ENCODE results near the gene HEBP2. TPM values are rescaled to one million over a fixed set of nuclear protein-coding genes. Genes with fewer than 3 reads are reported as not detected.
"Not testable (repeated sequence)": the region's sequence is repeated elsewhere in the genome, so short reads cannot be mapped to it uniquely, and the experiment has no call there.

Gene HEBP2
- polyA plus RNA-seq, 2 of the 4 experiments (the other 2 are of a cell fraction), result 18.0 to 22.1 TPM

DNA sequence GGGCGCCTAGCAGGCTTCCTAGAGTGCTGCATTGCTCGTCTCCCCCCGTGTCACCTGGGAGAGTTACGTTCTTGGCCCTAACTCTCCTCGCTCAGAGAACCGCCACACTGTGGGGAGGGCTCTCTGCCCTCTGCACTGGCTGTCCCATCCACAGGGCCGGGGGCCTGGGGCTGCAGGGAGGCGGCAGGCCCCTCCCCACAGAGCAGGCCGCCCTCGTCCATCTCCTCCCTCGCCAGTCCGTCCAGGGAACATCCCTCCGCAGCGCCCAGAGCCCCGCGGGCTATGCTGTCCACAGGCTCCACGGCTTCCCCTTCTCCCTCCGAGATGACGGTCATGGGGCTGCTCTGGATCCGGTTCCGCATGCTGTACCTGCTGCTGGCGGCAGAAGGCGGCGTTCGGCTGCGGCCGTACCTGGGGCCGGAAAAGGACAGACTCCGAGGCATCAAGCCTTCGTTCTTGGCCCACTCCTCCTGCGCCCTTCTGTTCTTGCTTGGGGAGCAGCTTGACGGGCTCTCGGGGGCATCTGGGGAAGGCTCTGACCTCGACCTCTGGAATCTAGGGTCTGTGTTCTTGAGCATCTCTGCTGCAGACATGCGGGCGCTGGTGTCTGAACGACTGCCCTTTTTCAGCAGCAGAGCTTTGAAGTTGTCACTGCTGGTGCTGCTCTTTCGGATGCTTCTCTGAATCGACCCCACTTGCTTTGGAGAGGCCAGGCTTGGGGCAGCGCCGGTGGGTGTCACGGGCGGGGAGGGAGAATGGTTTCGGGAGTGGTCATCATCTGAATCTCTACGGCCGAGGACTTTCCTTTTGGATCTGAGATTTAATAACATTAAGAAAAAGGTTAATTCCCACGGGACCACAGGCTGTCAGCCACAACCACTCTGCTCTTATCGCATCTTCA, 20.2 kb downstream of the HEBP2 start:
- H3K27ac ChIP-seq, result no peak overlapping the region
- no peak overlapping the region for H3K4me2 ChIP-seq
- ChIA-PET POLR2A (no interaction called here), CTCF (interaction anchor here (0.6 to 9.2 kb wide), 6 partner anchors 85 to 1247 kb away, joined by 3 to 85 read pairs (median 4); no protein-coding TSS in a partner anchor)
- H3K9me3 ChIP-seq, result no peaks in the 10 kb centered on the region
- no peak overlapping the region for H3K4me3 ChIP-seq
- FAIRE-seq (no peak), DNase-seq (ENCODE audit: low read depth in 1 of 2, low spot score in 1 of 2) (no peak), ATAC-seq (no peak)
- TF ChIP-seq FOSL2 (IDR thresholded peaks at IDR 0.05) (no peak), FOSL2 (CRISPR knock-in tag; IDR thresholded peaks at IDR 0.05) (no peak), NPAS2 (CRISPR knock-in tag; IDR thresholded peaks at IDR 0.05; ENCODE audit: borderline replicate concordance) (no peak), ZNF302 (CRISPR knock-in tag; IDR thresholded peaks at IDR 0.05) (no peak), RCOR1 (IDR thresholded peaks at IDR 0.05; ENCODE audit: low read depth, low read length) (no peak), BHLHE40 (IDR thresholded peaks at IDR 0.05; ENCODE audit: low read depth, low read length) (no peak), GATA3 (IDR thresholded peaks at IDR 0.05; ENCODE audit: borderline replicate concordance) (no peak), ZFP36 (IDR thresholded peaks at IDR 0.05; ENCODE audit: borderline replicate concordance, partially characterized antibody) (no peak), HEYL (CRISPR knock-in tag; IDR thresholded peaks at IDR 0.05) (no peak), JUNB (IDR thresholded peaks at IDR 0.05) (no peak), ZSCAN20 (CRISPR knock-in tag; IDR thresholded peaks at IDR 0.05) (no peak), CBX2 (IDR thresholded peaks at IDR 0.05; ENCODE audit: borderline replicate concordance, low read depth) (no peak), POLR2AphosphoS2 (conservative IDR thresholded peaks at IDR 0.05; ENCODE audit: low read length) (no peak), NFE2L2 (conservative IDR thresholded peaks at IDR 0.05; ENCODE audit: low read length) (no peak)
- TF ChIP-seq, protein P1, sequence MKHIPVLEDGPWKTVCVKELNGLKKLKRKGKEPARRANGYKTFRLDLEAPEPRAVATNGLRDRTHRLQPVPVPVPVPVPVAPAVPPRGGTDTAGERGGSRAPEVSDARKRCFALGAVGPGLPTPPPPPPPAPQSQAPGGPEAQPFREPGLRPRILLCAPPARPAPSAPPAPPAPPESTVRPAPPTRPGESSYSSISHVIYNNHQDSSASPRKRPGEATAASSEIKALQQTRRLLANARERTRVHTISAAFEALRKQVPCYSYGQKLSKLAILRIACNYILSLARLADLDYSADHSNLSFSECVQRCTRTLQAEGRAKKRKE (CRISPR knock-in tag; IDR thresholded peaks at IDR 0.05; ENCODE audit: low read depth), result no peak
- TF ChIP-seq, protein P2, sequence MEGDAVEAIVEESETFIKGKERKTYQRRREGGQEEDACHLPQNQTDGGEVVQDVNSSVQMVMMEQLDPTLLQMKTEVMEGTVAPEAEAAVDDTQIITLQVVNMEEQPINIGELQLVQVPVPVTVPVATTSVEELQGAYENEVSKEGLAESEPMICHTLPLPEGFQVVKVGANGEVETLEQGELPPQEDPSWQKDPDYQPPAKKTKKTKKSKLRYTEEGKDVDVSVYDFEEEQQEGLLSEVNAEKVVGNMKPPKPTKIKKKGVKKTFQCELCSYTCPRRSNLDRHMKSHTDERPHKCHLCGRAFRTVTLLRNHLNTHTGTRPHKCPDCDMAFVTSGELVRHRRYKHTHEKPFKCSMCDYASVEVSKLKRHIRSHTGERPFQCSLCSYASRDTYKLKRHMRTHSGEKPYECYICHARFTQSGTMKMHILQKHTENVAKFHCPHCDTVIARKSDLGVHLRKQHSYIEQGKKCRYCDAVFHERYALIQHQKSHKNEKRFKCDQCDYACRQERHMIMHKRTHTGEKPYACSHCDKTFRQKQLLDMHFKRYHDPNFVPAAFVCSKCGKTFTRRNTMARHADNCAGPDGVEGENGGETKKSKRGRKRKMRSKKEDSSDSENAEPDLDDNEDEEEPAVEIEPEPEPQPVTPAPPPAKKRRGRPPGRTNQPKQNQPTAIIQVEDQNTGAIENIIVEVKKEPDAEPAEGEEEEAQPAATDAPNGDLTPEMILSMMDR (IDR thresholded peaks at IDR 0.05), result no peak
- TF ChIP-seq, protein P3, sequence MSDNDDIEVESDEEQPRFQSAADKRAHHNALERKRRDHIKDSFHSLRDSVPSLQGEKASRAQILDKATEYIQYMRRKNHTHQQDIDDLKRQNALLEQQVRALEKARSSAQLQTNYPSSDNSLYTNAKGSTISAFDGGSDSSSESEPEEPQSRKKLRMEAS (IDR thresholded peaks at IDR 0.05), result no peak
- TF ChIP-seq, protein P4, sequence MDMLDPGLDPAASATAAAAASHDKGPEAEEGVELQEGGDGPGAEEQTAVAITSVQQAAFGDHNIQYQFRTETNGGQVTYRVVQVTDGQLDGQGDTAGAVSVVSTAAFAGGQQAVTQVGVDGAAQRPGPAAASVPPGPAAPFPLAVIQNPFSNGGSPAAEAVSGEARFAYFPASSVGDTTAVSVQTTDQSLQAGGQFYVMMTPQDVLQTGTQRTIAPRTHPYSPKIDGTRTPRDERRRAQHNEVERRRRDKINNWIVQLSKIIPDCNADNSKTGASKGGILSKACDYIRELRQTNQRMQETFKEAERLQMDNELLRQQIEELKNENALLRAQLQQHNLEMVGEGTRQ (IDR thresholded peaks at IDR 0.05), result no peak
- TF ChIP-seq, protein P5, sequence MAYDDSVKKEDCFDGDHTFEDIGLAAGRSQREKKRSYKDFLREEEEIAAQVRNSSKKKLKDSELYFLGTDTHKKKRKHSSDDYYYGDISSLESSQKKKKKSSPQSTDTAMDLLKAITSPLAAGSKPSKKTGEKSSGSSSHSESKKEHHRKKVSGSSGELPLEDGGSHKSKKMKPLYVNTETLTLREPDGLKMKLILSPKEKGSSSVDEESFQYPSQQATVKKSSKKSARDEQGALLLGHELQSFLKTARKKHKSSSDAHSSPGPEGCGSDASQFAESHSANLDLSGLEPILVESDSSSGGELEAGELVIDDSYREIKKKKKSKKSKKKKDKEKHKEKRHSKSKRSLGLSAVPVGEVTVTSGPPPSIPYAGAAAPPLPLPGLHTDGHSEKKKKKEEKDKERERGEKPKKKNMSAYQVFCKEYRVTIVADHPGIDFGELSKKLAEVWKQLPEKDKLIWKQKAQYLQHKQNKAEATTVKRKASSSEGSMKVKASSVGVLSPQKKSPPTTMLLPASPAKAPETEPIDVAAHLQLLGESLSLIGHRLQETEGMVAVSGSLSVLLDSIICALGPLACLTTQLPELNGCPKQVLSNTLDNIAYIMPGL (CRISPR knock-in tag; IDR thresholded peaks at IDR 0.05; ENCODE audit: borderline replicate concordance), result no peak
- TF ChIP-seq, protein P6, sequence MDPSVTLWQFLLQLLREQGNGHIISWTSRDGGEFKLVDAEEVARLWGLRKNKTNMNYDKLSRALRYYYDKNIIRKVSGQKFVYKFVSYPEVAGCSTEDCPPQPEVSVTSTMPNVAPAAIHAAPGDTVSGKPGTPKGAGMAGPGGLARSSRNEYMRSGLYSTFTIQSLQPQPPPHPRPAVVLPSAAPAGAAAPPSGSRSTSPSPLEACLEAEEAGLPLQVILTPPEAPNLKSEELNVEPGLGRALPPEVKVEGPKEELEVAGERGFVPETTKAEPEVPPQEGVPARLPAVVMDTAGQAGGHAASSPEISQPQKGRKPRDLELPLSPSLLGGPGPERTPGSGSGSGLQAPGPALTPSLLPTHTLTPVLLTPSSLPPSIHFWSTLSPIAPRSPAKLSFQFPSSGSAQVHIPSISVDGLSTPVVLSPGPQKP (IDR thresholded peaks at IDR 0.05; ENCODE audit: low read depth, low read length), result no peak
- TF ChIP-seq, protein P7, sequence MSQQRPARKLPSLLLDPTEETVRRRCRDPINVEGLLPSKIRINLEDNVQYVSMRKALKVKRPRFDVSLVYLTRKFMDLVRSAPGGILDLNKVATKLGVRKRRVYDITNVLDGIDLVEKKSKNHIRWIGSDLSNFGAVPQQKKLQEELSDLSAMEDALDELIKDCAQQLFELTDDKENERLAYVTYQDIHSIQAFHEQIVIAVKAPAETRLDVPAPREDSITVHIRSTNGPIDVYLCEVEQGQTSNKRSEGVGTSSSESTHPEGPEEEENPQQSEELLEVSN (IDR thresholded peaks at IDR 0.05; ENCODE audit: borderline replicate concordance, low read depth), result no peak
- no peaks in the 10 kb centered on the region for H3K4me1 ChIP-seq
- WGBS (ENCODE audit: missing lambda C conversion rate), result 92% methylated on average over 24 of the region's 48 CpGs

DNA sequence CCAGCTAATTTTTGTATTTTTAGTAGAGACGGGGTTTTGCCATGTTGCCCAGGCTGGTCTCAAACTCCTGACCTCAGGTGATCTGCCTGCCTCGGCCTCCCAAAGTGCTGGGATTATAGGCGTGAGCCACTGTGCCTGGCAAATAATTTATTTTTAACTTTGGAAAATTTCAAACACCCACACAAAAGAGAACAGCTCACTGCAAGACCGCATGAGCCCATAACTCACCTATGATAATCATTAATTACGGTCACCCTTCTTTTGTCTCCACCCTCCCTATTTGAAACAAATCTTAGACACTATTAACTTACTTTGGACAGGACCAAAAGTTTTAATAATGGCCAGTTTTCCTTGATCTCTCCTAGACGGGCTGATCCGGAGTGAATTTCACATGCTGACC, 21.2 kb downstream of the HEBP2 start:
- H3K4me3 ChIP-seq; H3K27ac ChIP-seq; DNase-seq (ENCODE audit: low read depth in 1 of 2, low spot score in 1 of 2); FAIRE-seq; H3K9me3 ChIP-seq; H3K4me1 ChIP-seq; POLR2A ChIA-PET; H3K4me2 ChIP-seq; ATAC-seq: not testable (repeated sequence)
- CTCF ChIA-PET, result interaction anchor here (0.9 to 9.2 kb wide), 7 partner anchors 20 to 340 kb away, joined by 3 to 85 read pairs (median 4); partner anchors contain the start of gene HEBP2
- 90% methylated on average over 7 of the region's 7 CpGs for WGBS (ENCODE audit: missing lambda C conversion rate)
